Measurements from ENCODE around the gene WDR82.

Gene WDR82

DNA sequence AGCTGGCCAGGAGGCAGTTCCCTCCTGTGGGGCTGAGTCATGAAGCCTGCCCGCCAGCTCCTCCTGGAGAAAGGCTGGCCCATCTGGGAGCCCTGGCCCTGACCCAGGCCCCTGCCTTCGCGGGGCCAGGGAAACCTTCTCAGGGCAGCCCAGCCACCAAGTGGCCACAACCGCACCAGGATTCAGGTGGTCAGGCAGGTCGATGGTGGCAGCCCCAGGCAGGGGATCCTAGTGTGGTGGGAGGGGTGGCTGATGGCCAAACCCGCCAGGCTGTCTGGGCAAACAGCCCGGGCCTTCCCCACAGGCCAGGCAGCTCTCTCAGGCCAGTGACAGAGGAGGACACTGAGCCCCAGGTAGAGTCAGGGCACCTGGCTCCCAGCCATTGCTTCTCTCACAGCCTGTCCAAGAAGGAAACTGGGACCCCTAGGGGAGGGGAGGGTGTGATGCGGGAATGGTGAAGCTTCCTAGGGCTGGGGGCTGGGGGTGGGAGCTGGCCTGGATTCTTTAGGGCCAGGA, 40.7 kb downstream of the WDR82 start:
- no peaks in the 10 kb centered on the region; the same call in 1 of the 2 replicates for H4K20me1 ChIP-seq (ENCODE audit: control insufficient read depth, insufficient read depth, low read depth, low read length)
- H3F3A ChIP-seq (ENCODE audit: control insufficient read depth, insufficient read depth), result no peaks in the 10 kb centered on the region; the same call in 1 of the 2 replicates
- H3K9me3 ChIP-seq (ENCODE audit: control insufficient read depth, insufficient read depth, low read length), result no peaks in the 10 kb centered on the region
- peak overlapping the region; percentile 99 for H3K4me2 ChIP-seq (ENCODE audit: low read length)
- no peaks in the 10 kb centered on the region for H3K27me3 ChIP-seq (ENCODE audit: control insufficient read depth, low read length)
- no peaks in the 10 kb centered on the region for H3K9me2 ChIP-seq (replicated peaks; ENCODE audit: control insufficient read depth, low read length)
- H3K27ac ChIP-seq (ENCODE audit: low read depth, low read length), result no peak overlapping the region
- peaks cover 26% of the 10 kb centered on the region for H3K4me1 ChIP-seq (ENCODE audit: control insufficient read depth, low read length)
- H3K79me2 ChIP-seq (ENCODE audit: control insufficient read depth, low read length), result peaks cover 44% of the 10 kb centered on the region
- H3K36me3 ChIP-seq (ENCODE audit: control insufficient read depth, low read length), result peaks cover 22% of the 10 kb centered on the region
- peak overlapping the region; percentile 85 for H3K4me3 ChIP-seq (ENCODE audit: low read length)
- TF ChIP-seq EZH2phosphoT487 (IDR thresholded peaks at IDR 0.05; ENCODE audit: borderline replicate concordance, low read length), result no peak
- TF ChIP-seq, protein P1, sequence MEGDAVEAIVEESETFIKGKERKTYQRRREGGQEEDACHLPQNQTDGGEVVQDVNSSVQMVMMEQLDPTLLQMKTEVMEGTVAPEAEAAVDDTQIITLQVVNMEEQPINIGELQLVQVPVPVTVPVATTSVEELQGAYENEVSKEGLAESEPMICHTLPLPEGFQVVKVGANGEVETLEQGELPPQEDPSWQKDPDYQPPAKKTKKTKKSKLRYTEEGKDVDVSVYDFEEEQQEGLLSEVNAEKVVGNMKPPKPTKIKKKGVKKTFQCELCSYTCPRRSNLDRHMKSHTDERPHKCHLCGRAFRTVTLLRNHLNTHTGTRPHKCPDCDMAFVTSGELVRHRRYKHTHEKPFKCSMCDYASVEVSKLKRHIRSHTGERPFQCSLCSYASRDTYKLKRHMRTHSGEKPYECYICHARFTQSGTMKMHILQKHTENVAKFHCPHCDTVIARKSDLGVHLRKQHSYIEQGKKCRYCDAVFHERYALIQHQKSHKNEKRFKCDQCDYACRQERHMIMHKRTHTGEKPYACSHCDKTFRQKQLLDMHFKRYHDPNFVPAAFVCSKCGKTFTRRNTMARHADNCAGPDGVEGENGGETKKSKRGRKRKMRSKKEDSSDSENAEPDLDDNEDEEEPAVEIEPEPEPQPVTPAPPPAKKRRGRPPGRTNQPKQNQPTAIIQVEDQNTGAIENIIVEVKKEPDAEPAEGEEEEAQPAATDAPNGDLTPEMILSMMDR (IDR thresholded peaks at IDR 0.05; ENCODE audit: low read depth, low read length, poor library complexity, severe bottlenecking), result peak; percentile 14

GRCh38 chr3:52237006-52237656, 41.3 kb downstream of the WDR82 start:
- H3K27ac ChIP-seq (ENCODE audit: low read depth, low read length), result no peak overlapping the region

GRCh38 chr3:52236424-52236886, 42.0 kb downstream of the WDR82 start:
- H3K27me3 ChIP-seq (ENCODE audit: control insufficient read depth, low read length), result no peaks in the 10 kb centered on the region
- peaks cover 44% of the 10 kb centered on the region for H3K79me2 ChIP-seq (ENCODE audit: control insufficient read depth, low read length)
- peaks cover 33% of the 10 kb centered on the region for H3K4me1 ChIP-seq (ENCODE audit: control insufficient read depth, low read length)
- H4K20me1 ChIP-seq (ENCODE audit: control insufficient read depth, insufficient read depth, low read depth, low read length), result no peaks in the 10 kb centered on the region; the same call in 1 of the 2 replicates
- H3K4me3 ChIP-seq (ENCODE audit: low read length), result no peak overlapping the region
- H3K27ac ChIP-seq (ENCODE audit: low read depth, low read length), result no peak overlapping the region
- no peak overlapping the region for H3K4me2 ChIP-seq (ENCODE audit: low read length)
- H3K9me3 ChIP-seq (ENCODE audit: control insufficient read depth, insufficient read depth, low read length), result no peaks in the 10 kb centered on the region
- H3K9me2 ChIP-seq (replicated peaks; ENCODE audit: control insufficient read depth, low read length), result no peaks in the 10 kb centered on the region
- TF ChIP-seq, protein P1 (IDR thresholded peaks at IDR 0.05; ENCODE audit: low read depth, low read length, poor library complexity, severe bottlenecking), result no peak
- TF ChIP-seq EZH2phosphoT487 (IDR thresholded peaks at IDR 0.05; ENCODE audit: borderline replicate concordance, low read length), result no peak
- peaks cover 25% of the 10 kb centered on the region for H3K36me3 ChIP-seq (ENCODE audit: control insufficient read depth, low read length)
- H3F3A ChIP-seq (ENCODE audit: control insufficient read depth, insufficient read depth), result no peaks in the 10 kb centered on the region; the same call in 1 of the 2 replicates

More at GRCh38 chr3:52237006-52237656, 41.3 kb downstream of the WDR82 start:
- peak overlapping the region; percentile 99 for H3K4me2 ChIP-seq (ENCODE audit: low read length)
- H3K9me2 ChIP-seq (replicated peaks; ENCODE audit: control insufficient read depth, low read length), result no peaks in the 10 kb centered on the region
- TF ChIP-seq, protein P1 (IDR thresholded peaks at IDR 0.05; ENCODE audit: low read depth, low read length, poor library complexity, severe bottlenecking), result no peak
- no peak for TF ChIP-seq EZH2phosphoT487 (IDR thresholded peaks at IDR 0.05; ENCODE audit: borderline replicate concordance, low read length)
- peak overlapping the region; percentile 85 for H3K4me3 ChIP-seq (ENCODE audit: low read length)
- H3K36me3 ChIP-seq (ENCODE audit: control insufficient read depth, low read length), result peaks cover 22% of the 10 kb centered on the region
- H3F3A ChIP-seq (ENCODE audit: control insufficient read depth, insufficient read depth), result no peaks in the 10 kb centered on the region; the same call in 1 of the 2 replicates
- peaks cover 44% of the 10 kb centered on the region for H3K79me2 ChIP-seq (ENCODE audit: control insufficient read depth, low read length)
- H3K4me1 ChIP-seq (ENCODE audit: control insufficient read depth, low read length), result peaks cover 26% of the 10 kb centered on the region
- H3K27me3 ChIP-seq (ENCODE audit: control insufficient read depth, low read length), result no peaks in the 10 kb centered on the region
- H4K20me1 ChIP-seq (ENCODE audit: control insufficient read depth, insufficient read depth, low read depth, low read length), result no peaks in the 10 kb centered on the region; the same call in 1 of the 2 replicates
- H3K9me3 ChIP-seq (ENCODE audit: control insufficient read depth, insufficient read depth, low read length), result no peaks in the 10 kb centered on the region
